Measurements from ENCODE around the gene FAM180A.

The FAM180A gene

GRCh38 chr7:135757719-135758411 is 9.3 kb upstream of the FAM180A start:
- Histone ChIP-seq H3K27me3 (ENCODE audit: insufficient read depth, poor library complexity, severe bottlenecking) (no peaks in the 10 kb centered on the region), H3K4me3 (replicated peaks; ENCODE audit: insufficient read depth, low read length) (no peak overlapping the region), H3K27ac (replicated peaks) (no peak overlapping the region)
- TF ChIP-seq SPI1 (IDR thresholded peaks at IDR 0.05; ENCODE audit: borderline replicate concordance, low read depth): no peak
- no peak for TF ChIP-seq CTCF (IDR thresholded peaks at IDR 0.05; ENCODE audit: insufficient read depth, low read length)
- no peak for TF ChIP-seq REST (IDR thresholded peaks at IDR 0.05; ENCODE audit: insufficient replicate concordance, low read depth)
- no peak for TF ChIP-seq GABPA (IDR thresholded peaks at IDR 0.05; ENCODE audit: low read depth)
- no peak for DNase-seq (ENCODE audit: low read depth in 1 of 2, low spot score in 1 of 2)

GRCh38 chr7:135756191-135756590 is 7.6 kb upstream of the FAM180A start:
- no peak overlapping the region for H3K4me3 ChIP-seq (replicated peaks; ENCODE audit: insufficient read depth, low read length)
- DNase-seq (ENCODE audit: low read depth in 1 of 2, low spot score in 1 of 2): peak in 1 of 2 experiments; percentile 47
- H3K27me3 ChIP-seq (ENCODE audit: insufficient read depth, poor library complexity, severe bottlenecking): no peaks in the 10 kb centered on the region
- TF ChIP-seq SPI1 (IDR thresholded peaks at IDR 0.05; ENCODE audit: borderline replicate concordance, low read depth) (peak; percentile 87), POLR2AphosphoS5 (IDR thresholded peaks at IDR 0.05; ENCODE audit: low read depth) (no peak), REST (IDR thresholded peaks at IDR 0.05; ENCODE audit: insufficient replicate concordance, low read depth) (no peak), GABPA (IDR thresholded peaks at IDR 0.05; ENCODE audit: low read depth) (no peak), CTCF (IDR thresholded peaks at IDR 0.05; ENCODE audit: insufficient read depth, low read length) (no peak)
- no peak overlapping the region for H3K27ac ChIP-seq (replicated peaks)

GRCh38 chr7:135755351-135755753 is 6.7 kb upstream of the FAM180A start:
- no peak for TF ChIP-seq REST (IDR thresholded peaks at IDR 0.05; ENCODE audit: insufficient replicate concordance, low read depth)
- no peak for TF ChIP-seq POLR2AphosphoS5 (IDR thresholded peaks at IDR 0.05; ENCODE audit: low read depth)
- TF ChIP-seq CTCF (IDR thresholded peaks at IDR 0.05; ENCODE audit: insufficient read depth, low read length): no peak
- TF ChIP-seq SPI1 (IDR thresholded peaks at IDR 0.05; ENCODE audit: borderline replicate concordance, low read depth): no peak
- no peak for TF ChIP-seq GABPA (IDR thresholded peaks at IDR 0.05; ENCODE audit: low read depth)
- Histone ChIP-seq H3K27me3 (ENCODE audit: insufficient read depth, poor library complexity, severe bottlenecking) (no peaks in the 10 kb centered on the region), H3K4me3 (replicated peaks; ENCODE audit: insufficient read depth, low read length) (no peak overlapping the region), H3K27ac (replicated peaks) (no peak overlapping the region)
- no peak for DNase-seq (ENCODE audit: low read depth in 1 of 2, low spot score in 1 of 2)

All from HL-60 (cell line).